HepG2 (cell line): ENCODE results near the gene ZC3H18. TPM values are rescaled to one million over a fixed set of nuclear protein-coding genes. Genes with fewer than 3 reads are reported as not detected.

ENCODE experiments used
- ATAC-seq: fragments of 200-7000 bp; cut with Tn5 transposase; 3 replicates; pipeline ENCODE4 v1.9.1; 2020; ENCODE audit warnings: mild to moderate bottlenecking, moderate library complexity
- BruUV-seq: library from RNA; stranded (reverse); fragments of 400-500 nt; replicated peaks from 2 replicates; lab custom pipeline; 2021; lab: Mats Ljungman, UMichigan
- CTCF ChIA-PET: fragments of 300-600 bp; formaldehyde crosslinking; extraction: SDS; loops from one replicate; lab custom pipeline; 2021; ENCODE audit warnings: low total read pairs, inconsistent platforms, low intra/inter-chr PET ratio; lab: Yijun Ruan, JAX
- POLR2A ChIA-PET: fragments of 350-600 bp; sonication (Branson Sonifier 250); formaldehyde crosslinking; loops from one replicate; lab custom pipeline; 2020; ENCODE audit warnings: antibody characterized with exemption, inconsistent platforms; lab: Yijun Ruan, JAX
- DNase-seq: peaks from one replicate; pipeline ENCODE4 v3.0.0-alpha.2; 2015; ENCODE audit warnings: low spot score
- FAIRE-seq: peaks from 3 replicates; lab custom pipeline; 2011; peaks lifted over from hg19 to GRCh38; lab: Jason Lieb, UNC
- H2AFZ ChIP-seq: one replicate; pipeline ENCODE4 v1.6.1; 2011; ENCODE audit warnings: low read length, inconsistent platforms
- H3K27ac ChIP-seq: fragments of 300-600 bp; 3 replicates; pipeline ENCODE4 v1.8.0; 2011; ENCODE audit warnings: mixed run types, mild to moderate bottlenecking, mixed read lengths, low read length, inconsistent platforms; ENCODE audit not compliant: insufficient read depth; ENCODE audit errors: extremely low read length
- H3K27me3 ChIP-seq, 2 experiments: fragments of 200-600 bp in 1 of 2; 2 replicates in 1 of 2; 3 replicates in 1 of 2; pipeline versions ENCODE4 v1.6.0 to v1.8.0; 2011; ENCODE audit warnings: low read length in 2 of 2, mild to moderate bottlenecking in 2 of 2, moderate library complexity in 2 of 2, inconsistent platforms in 1 of 2; ENCODE audit not compliant: insufficient read depth in 2 of 2, control insufficient read depth in 1 of 2
- H3K36me3 ChIP-seq, 2 experiments: fragments of 200-600 bp in 1 of 2; replicated peaks in 1 of 2; 2 replicates in 1 of 2; 3 replicates in 1 of 2; pipeline versions ENCODE4 v1.5.1 to v1.8.0; 2011; ENCODE audit warnings: low read length in 2 of 2, inconsistent platforms in 1 of 2; ENCODE audit not compliant: insufficient read depth in 2 of 2, control insufficient read depth in 1 of 2
- H3K4me1 ChIP-seq: 2 replicates; pipeline ENCODE4 v1.5.1; 2012; ENCODE audit warnings: low read length, inconsistent platforms; ENCODE audit not compliant: insufficient read depth
- H3K4me2 ChIP-seq: 2 replicates; pipeline ENCODE4 v1.6.0; 2011; ENCODE audit warnings: low read depth, low read length, inconsistent platforms
- H3K4me3 ChIP-seq, 3 experiments: fragments of 200-600 bp in 1 of 3; sonication (generic), shearing (Covaris generic) in 1 of 3; replicated peaks in 1 of 3; 2 replicates each; pipeline ENCODE4 v1.5.1; 2011 to 2016; ENCODE audit warnings: low read length in 3 of 3, inconsistent platforms in 2 of 3, low read depth in 2 of 3, mild to moderate bottlenecking in 2 of 3, control low read depth in 1 of 3, mixed read lengths in 1 of 3; ENCODE audit not compliant: insufficient read depth in 1 of 3
- H3K79me2 ChIP-seq: one replicate; pipeline ENCODE4 v1.6.1; 2011; ENCODE audit warnings: low read length, inconsistent platforms; ENCODE audit not compliant: insufficient read depth
- H3K9ac ChIP-seq: 2 replicates; pipeline ENCODE4 v1.6.0; 2011; ENCODE audit warnings: mild to moderate bottlenecking, low read depth, low read length, inconsistent platforms; ENCODE audit not compliant: insufficient read depth
- H3K9me3 ChIP-seq: 2 replicates; pipeline ENCODE4 v1.5.1; 2012; ENCODE audit warnings: mild to moderate bottlenecking, low read length
- H4K20me1 ChIP-seq: 2 replicates; pipeline ENCODE4 v1.6.0; 2011; ENCODE audit warnings: inconsistent platforms, mild to moderate bottlenecking, low read length, moderate library complexity; ENCODE audit not compliant: insufficient read depth
- CHCHD3 ChIP-seq: sonication (generic); formaldehyde crosslinking; IDR thresholded peaks from 2 replicates; pipeline ENCODE4 v1.8.0; 2022; ENCODE audit warnings: mild to moderate bottlenecking, missing genetic modification reagents, moderate library complexity
- CSRNP1 ChIP-seq: sonication (generic); formaldehyde crosslinking; IDR thresholded peaks from 2 replicates; pipeline ENCODE4 v1.8.1; 2023; ENCODE audit warnings: mild to moderate bottlenecking, missing genetic modification reagents
- GLI4 ChIP-seq: sonication (generic); formaldehyde crosslinking; IDR thresholded peaks from 2 replicates; pipeline ENCODE4 v1.5.1; 2020; ENCODE audit warnings: missing genetic modification reagents, mild to moderate bottlenecking, moderate library complexity, borderline replicate concordance
- RBFOX2 ChIP-seq: fragments of 200-400 bp; formaldehyde crosslinking; IDR thresholded peaks from 2 replicates; pipeline ENCODE4 v1.6.1; 2017; ENCODE audit warnings: low read depth, mild to moderate bottlenecking, low read length
- SETDB1 ChIP-seq: sonication (generic); formaldehyde crosslinking; IDR thresholded peaks from 2 replicates; pipeline ENCODE4 v1.5.1; 2020; ENCODE audit warnings: missing genetic modification reagents, mild to moderate bottlenecking, borderline replicate concordance
- ZBTB38 ChIP-seq: sonication (generic); formaldehyde crosslinking; IDR thresholded peaks from 2 replicates; pipeline ENCODE4 v1.5.1; 2020; ENCODE audit warnings: mild to moderate bottlenecking, missing genetic modification reagents
- ZIK1 ChIP-seq: sonication (generic); formaldehyde crosslinking; IDR thresholded peaks from 2 replicates; pipeline ENCODE4 v1.5.0; 2020; ENCODE audit warnings: mild to moderate bottlenecking, low read depth, missing genetic modification reagents, borderline replicate concordance
- ZNF256 ChIP-seq: sonication (generic); formaldehyde crosslinking; conservative IDR thresholded peaks from 2 replicates; pipeline ENCODE4 v1.4.0; 2020; ENCODE audit warnings: missing genetic modification reagents
- ZNF296 ChIP-seq: sonication (generic); formaldehyde crosslinking; conservative IDR thresholded peaks from 2 replicates; pipeline ENCODE4 v1.5.0; 2020; ENCODE audit warnings: mild to moderate bottlenecking, missing genetic modification reagents
- ZNF326 ChIP-seq: sonication (generic); formaldehyde crosslinking; IDR thresholded peaks from 2 replicates; pipeline ENCODE4 v1.4.0; 2020; ENCODE audit warnings: missing genetic modification reagents, borderline replicate concordance
- ZNF333 ChIP-seq: sonication (generic); formaldehyde crosslinking; IDR thresholded peaks from 2 replicates; pipeline ENCODE4 v1.4.0; 2020; ENCODE audit warnings: mild to moderate bottlenecking, missing genetic modification reagents, borderline replicate concordance
- ZNF460 ChIP-seq: sonication (generic); formaldehyde crosslinking; IDR thresholded peaks from 2 replicates; pipeline ENCODE4 v1.5.1; 2020; ENCODE audit warnings: missing genetic modification reagents, mild to moderate bottlenecking, borderline replicate concordance
- ZNF558 ChIP-seq: sonication (generic); formaldehyde crosslinking; IDR thresholded peaks from 2 replicates; pipeline ENCODE4 v1.9.0; 2022; ENCODE audit warnings: mild to moderate bottlenecking, missing genetic modification reagents, borderline replicate concordance
- ZNF572 ChIP-seq: sonication (generic); formaldehyde crosslinking; IDR thresholded peaks from 2 replicates; pipeline ENCODE4 v1.5.1; 2020; ENCODE audit warnings: mild to moderate bottlenecking, missing genetic modification reagents
- ZNF580 ChIP-seq: IDR thresholded peaks from 2 replicates; pipeline ENCODE4 v1.6.1; 2016; ENCODE audit warnings: low read depth, borderline replicate concordance
- ZNF879 ChIP-seq: sonication (generic); formaldehyde crosslinking; IDR thresholded peaks from 2 replicates; pipeline ENCODE4 v1.8.1; 2023; ENCODE audit warnings: missing genetic modification reagents
- ZNF883 ChIP-seq: sonication (generic); formaldehyde crosslinking; IDR thresholded peaks from 2 replicates; pipeline ENCODE4 v1.5.1; 2020; ENCODE audit warnings: mild to moderate bottlenecking, missing genetic modification reagents; ENCODE audit errors: not compliant biosample characterization
- ZXDC ChIP-seq: sonication (generic); formaldehyde crosslinking; IDR thresholded peaks from 2 replicates; pipeline ENCODE4 v1.5.0; 2020; ENCODE audit warnings: mild to moderate bottlenecking, missing genetic modification reagents
- WGBS: methylation state at CpG from one replicate; pipeline ENCODE4 v1.1.6; 2017; ENCODE audit warnings: low lambda C conversion rate; 5-methylcytosine and 5-hydroxymethylcytosine counted together
- in situ Hi-C: cut with HindIII; loops from 2 replicates; pipeline ENCODE4 v1.10.0; 2017; ENCODE audit warnings: low pct_unique_long_range_greater_than_20kb; ENCODE audit not compliant: extremely low pct_ligation_motif_present
- intact Hi-C: fragments of 100-400 bp; cut with micrococcal nuclease; formaldehyde crosslinking; loops from one replicate; pipeline ENCODE4 v1.10.0; 2022; ENCODE audit not compliant: unreplicated experiment
- polyA plus RNA-seq, 8 experiments: library from polyadenylated mRNA; depleted of rRNA in 3 of 8; stranded (reverse) in 7 of 8; unstranded in 1 of 8; fragments of >200 nt; fragmentation: Illumina TruSeq in 4 of 8; extraction: Trizol in 4 of 8; gene quantifications; 2 replicates each; pipeline versions ENCODE4 v1.2.1 to v1.2.3, GENCODE V29; 2011 to 2016; ENCODE audit warnings: low read depth in 4 of 8, missing spikeins in 1 of 8, mixed read lengths in 1 of 8; ENCODE audit not compliant: insufficient read depth in 1 of 8
- total RNA-seq, 5 experiments: library from RNA; depleted of rRNA; stranded (reverse); fragments of >200 nt; fragmentation: Illumina TruSeq; extraction: Trizol; gene quantifications; 2 replicates each; pipeline ENCODE4 v1.2.3, GENCODE V29; 2016; ENCODE audit warnings: low read depth in 1 of 5

Gene ZC3H18
- total and polyA plus RNA-seq, 2 of the 13 experiments (the other 11 are each of a cell fraction or from before 2014, with no cell fraction given), result 11.2 to 27.4 TPM

- H3K4me2 ChIP-seq, result peak overlapping the region; percentile 97
- H2AFZ ChIP-seq, result no peak overlapping the region
- peaks cover 8% of the 10 kb centered on the region; the same call in 1 of the 2 replicates for H4K20me1 ChIP-seq
- H3K27ac ChIP-seq, result peak overlapping the region; percentile 88
- H3K4me3 ChIP-seq, result peak overlapping the region in 2 of 3 experiments; percentile 94 to 100; a peak in 4 of 6 replicates
- intact Hi-C loops, result loop anchor here (2.0 to 5.0 kb wide), 2 partner anchors 33 to 55 kb away; no protein-coding TSS in a partner anchor
- ATAC-seq (no peak), FAIRE-seq (no peak), DNase-seq (no peak)
- BruUV-seq, result TSS peak; percentile 95
- peaks cover 7 to 33% of the 10 kb centered on the region in 2 experiments for H3K36me3 ChIP-seq
- peaks cover 27% of the 10 kb centered on the region for H3K4me1 ChIP-seq
- no peaks in the 10 kb centered on the region for H3K9me3 ChIP-seq
- peak overlapping the region; percentile 86 for H3K9ac ChIP-seq
- ChIA-PET CTCF (no interaction called here), POLR2A (interaction anchor here (5.2 kb wide), 1 partner anchor 11 kb away, joined by 51 read pairs; the partner anchor contains the start of gene MVD)
- WGBS, result 90% methylated on average over 15 of the region's 29 CpGs
- in situ Hi-C loops, result no loop called here
- no peaks in the 10 kb centered on the region for H3K27me3 ChIP-seq
- peaks cover 23% of the 10 kb centered on the region for H3K79me2 ChIP-seq
- TF ChIP-seq GLI4 (0 out of 2 replicates have a peak, but pooled peaks have one; percentile 70), ZIK1 (CRISPR knock-in tag) (0 out of 2 replicates have a peak, but pooled peaks have one; percentile 39), ZNF580 (CRISPR knock-in tag) (no peak), SETDB1 (CRISPR knock-in tag) (0 out of 2 replicates have a peak, but pooled peaks have one; percentile 27), ZNF558 (CRISPR knock-in tag) (0 out of 2 replicates have a peak, but pooled peaks have one; percentile 31), CSRNP1 (CRISPR knock-in tag) (no peak), ZBTB38 (CRISPR knock-in tag) (peak; percentile 23; the same call in 1 of the 2 replicates), ZNF883 (CRISPR knock-in tag) (no peak), RBFOX2 (0 out of 2 replicates have a peak, but pooled peaks have one; percentile 35), ZNF333 (CRISPR knock-in tag) (peak; percentile 20; the same call in 1 of the 2 replicates), ZNF460 (0 out of 2 replicates have a peak, but pooled peaks have one; percentile 1), ZNF879 (CRISPR knock-in tag) (0 out of 2 replicates have a peak, but pooled peaks have one; percentile 24), ZNF256 (CRISPR knock-in tag) (no peak), ZXDC (CRISPR knock-in tag) (peak; percentile 68; the same call in 1 of the 2 replicates), ZNF296 (0 out of 2 replicates have a peak, but pooled peaks have one; percentile 19), CHCHD3 (CRISPR knock-in tag) (no peak), ZNF326 (0 out of 2 replicates have a peak, but pooled peaks have one; percentile 8), ZNF572 (CRISPR knock-in tag) (peak; percentile 20; the same call in 1 of the 2 replicates)
Measured at GRCh38 chr16:88651989-88652761, 82.0 kb downstream of the ZC3H18 start.
